HG03139 (cell line): ENCODE measurements around the gene TLR1.
"Not testable (repeated sequence)": the region's sequence is repeated elsewhere in the genome, so short reads cannot be mapped to it uniquely, and the experiment has no call there.

ENCODE experiments used
- ATAC-seq: cut with Tn5 transposase; IDR thresholded peaks from one replicate; pipeline ENCODE4 v1.9.1; 2021; ENCODE audit not compliant: unreplicated experiment

The TLR1 gene

DNA sequence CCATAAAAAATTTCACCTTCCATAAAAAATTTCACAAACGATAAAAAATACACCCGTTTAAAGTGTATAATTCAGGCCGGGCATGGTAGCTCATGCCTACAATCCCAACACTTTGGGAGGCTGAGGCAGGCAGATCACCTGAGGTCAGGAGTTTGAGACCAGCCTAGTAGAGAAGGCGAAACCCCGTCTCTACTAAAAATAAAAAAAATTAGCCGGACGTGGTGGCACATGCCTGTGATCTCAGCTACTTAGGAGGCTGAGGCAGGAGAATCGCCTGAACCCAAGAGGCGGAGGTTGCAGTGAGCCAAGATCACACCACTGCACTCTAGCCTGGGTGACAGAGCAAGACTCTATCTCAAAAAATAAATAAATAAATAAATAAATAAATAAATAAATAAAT, 1.7 kb upstream of the TLR1 start:
- ATAC-seq, result not testable (repeated sequence)

GRCh38 chr4:38805530-38806145, 1.0 kb upstream of the TLR1 start:
- peak; percentile 73 for ATAC-seq

- peak; percentile 38 for ATAC-seq
Measured at GRCh38 chr4:38803833-38804653, 548 bp downstream of the TLR1 start.

DNA sequence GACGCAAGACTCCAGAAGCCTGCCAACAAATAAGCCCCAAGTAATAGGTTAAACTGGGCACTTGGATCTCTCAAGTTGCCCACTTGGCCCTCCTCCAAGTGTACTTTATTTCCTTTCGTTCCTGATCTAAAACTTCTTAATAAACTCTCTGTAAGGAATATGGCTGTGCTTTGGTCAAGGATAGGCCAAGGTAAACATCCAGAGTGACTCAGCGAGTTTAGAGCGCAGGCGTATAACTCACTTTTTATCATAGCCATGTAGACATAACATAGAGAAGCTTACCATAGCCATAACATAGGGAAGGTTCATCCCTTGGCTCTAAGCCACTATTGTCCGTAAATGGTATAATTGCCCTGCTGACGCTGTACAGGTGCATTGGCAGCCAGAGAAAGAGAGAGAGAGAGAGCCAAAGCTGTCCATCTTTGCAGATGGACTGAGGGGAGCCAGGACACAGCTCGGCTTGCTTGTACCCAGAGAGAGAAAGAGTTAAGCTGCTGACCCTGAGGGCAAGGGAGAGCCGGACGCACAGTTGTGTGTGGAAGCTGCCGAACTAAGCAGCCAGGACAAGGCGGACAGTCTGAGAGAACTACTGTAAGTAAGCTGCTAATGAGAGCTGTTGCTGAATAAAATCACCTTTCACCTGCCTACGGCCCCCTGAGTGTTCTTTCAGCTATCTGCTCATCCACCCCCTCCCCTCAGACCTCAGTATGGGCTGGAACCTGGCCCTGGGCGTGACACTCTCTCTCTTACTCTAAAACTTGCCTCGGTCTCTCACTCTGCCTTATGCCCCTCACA, 1.8 kb downstream of the TLR1 start:
- no peak for ATAC-seq

DNA sequence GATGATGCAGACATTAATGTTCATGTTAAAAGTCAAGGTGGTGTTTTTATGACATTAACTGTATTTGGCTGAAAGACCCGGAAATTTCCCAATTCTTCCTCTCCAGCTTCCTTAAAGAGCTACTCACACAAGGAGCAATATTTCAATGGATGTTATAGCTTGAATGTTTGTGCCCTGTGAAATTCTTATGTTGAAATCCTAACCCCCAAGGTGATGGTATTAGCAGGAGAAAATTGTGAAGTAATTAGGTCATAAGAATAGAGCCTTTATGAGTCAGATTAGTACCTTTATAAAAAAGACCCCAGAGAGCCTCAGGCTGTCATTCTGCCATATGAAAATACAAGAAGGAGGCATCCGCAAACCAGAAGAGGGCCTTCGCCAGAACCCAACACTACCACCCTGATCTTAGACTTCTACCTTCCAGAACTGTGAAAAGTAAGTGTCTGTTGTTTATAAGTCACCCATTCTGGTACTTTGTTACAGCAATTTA, 3.6 kb downstream of the TLR1 start:
- no peak for ATAC-seq

- ATAC-seq, result no peak
Measured at GRCh38 chr4:38800366-38800765, 4.2 kb downstream of the TLR1 start.

DNA sequence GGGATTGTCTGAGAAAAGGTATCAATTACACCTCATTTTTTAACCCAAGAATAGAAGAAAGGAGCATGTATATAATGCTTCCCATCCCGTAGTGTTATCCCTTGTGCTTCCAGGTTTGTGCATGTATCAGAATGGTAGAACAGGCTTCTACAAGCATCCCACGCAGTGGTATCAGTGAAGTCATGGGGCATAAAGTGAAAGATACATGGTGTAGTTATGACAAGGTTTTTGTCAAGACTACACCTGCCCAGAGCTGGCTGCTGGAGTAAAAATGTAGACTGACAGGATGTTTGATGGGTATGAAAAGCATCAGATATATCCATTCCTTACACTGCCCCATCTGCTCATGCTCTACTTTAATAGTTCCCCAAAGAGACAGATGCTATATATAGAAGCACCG, 9.5 kb downstream of the TLR1 start:
- no peak for ATAC-seq

GRCh38 chr4:38794051-38794450, 10.5 kb downstream of the TLR1 start:
- ATAC-seq, result no peak

DNA sequence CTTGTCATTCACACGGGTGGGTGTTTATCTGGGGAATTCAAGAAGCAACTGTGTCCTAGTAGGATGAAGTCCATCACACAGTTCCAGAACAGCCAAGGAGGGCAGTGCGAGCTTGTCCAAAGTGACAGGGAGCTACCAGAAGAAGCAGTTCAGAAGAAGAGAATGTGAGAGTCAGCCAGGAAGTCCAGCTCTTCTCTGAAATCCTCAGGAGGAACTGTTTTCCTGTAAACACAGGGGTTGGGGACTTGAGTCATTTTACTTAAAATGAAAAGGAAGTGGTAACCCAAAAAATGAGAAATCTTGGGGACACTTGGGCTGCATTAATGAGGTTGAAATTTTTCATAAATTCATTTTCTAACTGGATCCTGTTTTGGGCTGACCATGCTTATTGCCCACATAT, 13.6 kb downstream of the TLR1 start:
- ATAC-seq, result no peak

- no peak for ATAC-seq
Measured at GRCh38 chr4:38788317-38788716, 16.3 kb downstream of the TLR1 start.

DNA sequence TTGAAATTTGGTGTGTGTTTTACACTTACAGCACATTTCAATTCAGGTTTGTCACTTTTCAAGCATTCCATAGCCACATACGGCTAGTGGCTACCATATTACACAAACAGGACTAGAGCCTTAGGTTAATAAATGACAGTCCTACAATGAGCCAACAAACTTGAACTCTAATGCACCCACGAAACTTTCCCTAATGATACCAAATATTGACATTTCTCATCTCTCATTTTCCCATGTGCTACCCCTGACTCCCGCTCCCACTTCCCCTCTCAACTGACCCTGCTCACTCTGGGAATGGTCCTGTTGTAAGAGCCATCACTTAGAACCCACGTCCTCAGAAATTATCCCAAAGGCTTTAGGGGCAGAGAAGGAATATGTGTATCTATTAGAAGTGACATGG, 16.9 kb downstream of the TLR1 start:
- no peak for ATAC-seq

- no peak for ATAC-seq
Measured at GRCh38 chr4:38785901-38786402, 18.6 kb downstream of the TLR1 start.

DNA sequence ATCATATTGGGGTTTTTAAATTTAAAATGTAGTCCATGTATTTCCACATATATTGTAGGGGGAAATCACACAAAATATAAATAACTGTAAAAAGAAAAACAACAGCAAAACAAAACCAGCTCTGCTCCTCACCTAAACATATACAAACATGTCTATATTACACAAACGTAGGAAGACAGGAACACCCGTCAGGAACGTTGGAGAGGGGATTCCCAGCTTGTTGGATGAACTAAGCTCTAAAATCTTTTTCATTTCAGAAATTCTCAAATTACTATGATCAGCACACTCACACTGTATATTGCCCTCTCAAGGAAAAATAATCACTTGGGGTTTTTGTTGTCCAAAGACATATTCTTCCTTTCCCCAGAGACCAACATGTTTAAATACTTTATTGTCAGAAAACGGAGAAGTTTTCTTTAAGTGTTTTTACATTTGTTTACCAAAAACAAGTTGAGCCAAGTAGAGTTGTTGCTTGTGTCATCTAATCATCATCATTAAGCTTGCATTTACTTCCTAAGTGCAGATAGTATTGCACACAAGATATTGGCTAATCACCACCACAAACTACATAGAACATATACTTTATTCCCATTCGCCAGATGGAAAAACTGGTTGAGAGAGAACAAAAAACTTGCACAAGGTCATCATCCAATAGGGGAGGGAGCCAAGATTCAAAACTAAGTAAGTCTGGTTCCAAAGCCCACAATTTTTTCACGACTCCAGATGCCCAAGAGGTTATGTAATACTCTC, 19.4 kb downstream of the TLR1 start:
- ATAC-seq, result no peak

- no peak for ATAC-seq
Measured at GRCh38 chr4:38784141-38784540, 20.4 kb downstream of the TLR1 start.

- no peak for ATAC-seq
Measured at GRCh38 chr4:38783109-38783460, 21.5 kb downstream of the TLR1 start.

DNA sequence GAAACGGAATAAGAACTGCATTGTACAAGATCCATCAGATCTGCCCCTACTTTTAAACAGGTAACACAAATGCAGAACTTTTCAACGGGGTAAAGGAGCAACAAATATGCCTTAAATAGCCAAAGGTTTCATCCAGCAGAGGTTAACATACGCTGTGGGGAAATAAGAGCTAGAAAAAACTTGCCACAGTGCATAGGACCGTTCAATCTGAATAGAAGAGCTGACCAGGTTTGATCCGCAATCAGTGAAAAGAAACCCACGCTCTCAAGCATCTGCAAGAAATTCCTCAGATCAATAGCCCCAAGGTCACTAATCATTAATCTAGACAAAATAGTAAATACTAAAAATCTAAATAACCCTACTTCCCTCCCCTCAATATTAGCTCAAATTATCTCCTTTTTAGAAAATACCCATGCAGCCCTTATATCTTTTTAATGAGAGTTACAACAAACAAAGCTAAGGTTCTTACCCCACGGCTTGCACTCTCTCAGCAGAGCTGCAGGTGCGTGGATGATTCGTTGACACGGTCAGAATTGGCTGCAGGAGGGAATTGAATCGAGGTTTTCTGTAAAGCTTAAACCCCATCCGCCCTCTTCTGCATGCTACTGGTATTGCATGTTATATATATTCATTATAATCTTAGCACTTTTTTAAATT, 22.0 kb downstream of the TLR1 start, which contains the start of gene TLR10:
Gene TLR10 (minus strand): TSS at position 539 of the 657 bp plus-strand sequence. CDS start 7,400 bp downstream, outside the sequence.
- ATAC-seq, result peak; percentile 64

GRCh38 chr4:38781854-38782261, 22.7 kb downstream of the TLR1 start:
- ATAC-seq, result no peak

DNA sequence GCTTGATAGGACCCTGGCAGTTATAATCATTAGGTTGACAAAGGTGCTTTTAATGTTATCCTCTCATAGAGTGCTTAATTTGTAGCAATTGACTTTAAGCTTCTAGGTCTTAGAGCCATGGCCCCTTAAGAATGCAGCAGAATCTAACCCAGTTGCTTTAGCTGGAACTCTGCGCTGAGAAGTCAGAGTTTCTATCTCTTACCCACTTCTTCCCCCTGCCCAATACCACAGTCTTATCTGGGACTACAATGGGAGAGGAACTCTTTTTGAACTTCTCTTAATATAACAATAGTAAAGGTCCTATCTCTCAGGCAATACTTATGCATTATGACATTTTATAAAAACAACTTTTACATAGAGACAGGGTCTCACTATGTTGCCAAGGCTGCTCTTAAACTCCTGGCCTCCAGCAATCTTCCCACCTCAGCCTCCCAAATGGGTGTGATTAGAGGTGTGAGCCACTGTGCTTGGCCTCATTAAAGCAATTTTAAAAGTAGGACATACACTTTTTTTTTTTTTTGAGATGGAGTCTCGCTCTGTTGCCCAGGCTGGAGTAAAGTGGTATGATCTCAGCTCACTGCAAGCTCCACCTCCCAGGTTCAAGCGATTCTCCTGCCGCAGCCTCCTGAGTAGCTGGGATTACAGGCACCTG, 23.6 kb downstream of the TLR1 start:
- no peak for ATAC-seq

DNA sequence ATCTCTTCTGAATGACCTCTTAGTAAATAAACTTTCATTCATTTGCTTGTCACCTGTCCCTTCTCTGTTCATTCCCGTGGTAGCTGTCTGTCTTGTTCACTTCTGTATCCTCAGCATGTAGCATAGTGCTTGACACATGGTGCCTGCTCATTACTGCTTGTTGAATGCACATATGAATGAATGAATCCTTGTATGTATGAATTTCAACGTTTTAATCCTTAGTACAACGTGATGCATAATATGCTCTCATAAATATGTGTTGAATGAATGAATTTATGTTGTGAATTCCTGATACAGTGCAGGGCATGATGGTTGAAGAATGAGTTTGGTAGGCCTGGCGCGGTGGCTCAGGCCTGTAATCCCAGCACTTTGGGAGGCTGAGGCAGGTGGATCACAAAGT, 24.8 kb downstream of the TLR1 start:
- no peak for ATAC-seq

GRCh38 chr4:38777925-38778324, 26.7 kb downstream of the TLR1 start:
- not testable (repeated sequence) for ATAC-seq
